GM21528 (cell line): ENCODE results near the gene MIOS.
"Not testable (repeated sequence)": the region's sequence is repeated elsewhere in the genome, so short reads cannot be mapped to it uniquely, and the experiment has no call there.

Source experiments
- ATAC-seq: cut with Tn5 transposase; IDR thresholded peaks from one replicate; pipeline ENCODE4 v1.9.1; 2021; ENCODE audit warnings: mild to moderate bottlenecking, moderate library complexity; ENCODE audit not compliant: unreplicated experiment, low FRiP score

Gene MIOS

GRCh38 chr7:7554021-7554432 is 12.7 kb upstream of the MIOS start:
- ATAC-seq = no peak

- no peak for ATAC-seq
These were observed 11.8 kb upstream of the MIOS start for GRCh38 chr7:7554649-7555575.

GRCh38 chr7:7556852-7557251 is 9.8 kb upstream of the MIOS start:
- no peak for ATAC-seq

GRCh38 chr7:7557252-7557651 is 9.4 kb upstream of the MIOS start:
- ATAC-seq = no peak

GRCh38 chr7:7561591-7561990 is 5.1 kb upstream of the MIOS start:
- ATAC-seq = not testable (repeated sequence)

GRCh38 chr7:7562736-7563135 is 3.9 kb upstream of the MIOS start:
- no peak for ATAC-seq

- ATAC-seq = no peak
These were observed 3.4 kb upstream of the MIOS start for GRCh38 chr7:7563269-7563668.

- ATAC-seq = no peak
These were observed 2.9 kb upstream of the MIOS start for GRCh38 chr7:7563813-7564212.

GRCh38 chr7:7564323-7564780 is 2.3 kb upstream of the MIOS start:
- ATAC-seq = no peak

- no peak for ATAC-seq
These were observed 1.5 kb upstream of the MIOS start for GRCh38 chr7:7565018-7565680.

- ATAC-seq = peak; percentile 17
These were observed 686 bp upstream of the MIOS start for GRCh38 chr7:7565746-7566650.

- no peak for ATAC-seq
These were observed 1.3 kb downstream of the MIOS start for GRCh38 chr7:7567898-7568531.

GRCh38 chr7:7568553-7568952 is 1.9 kb downstream of the MIOS start:
- no peak for ATAC-seq

GRCh38 chr7:7569081-7569527 is 2.4 kb downstream of the MIOS start:
- ATAC-seq = peak; percentile 40

- ATAC-seq = no peak
These were observed 2.9 kb downstream of the MIOS start for GRCh38 chr7:7569615-7570014.

- no peak for ATAC-seq
These were observed 3.9 kb downstream of the MIOS start for GRCh38 chr7:7570584-7570983.

GRCh38 chr7:7573701-7574100 is 7.0 kb downstream of the MIOS start:
- ATAC-seq = no peak

GRCh38 chr7:7576344-7576743 is 9.7 kb downstream of the MIOS start:
- ATAC-seq = no peak

GRCh38 chr7:7577888-7578287 is 11.2 kb downstream of the MIOS start:
- peak; percentile 61 for ATAC-seq

GRCh38 chr7:7579638-7580037 is 13.0 kb downstream of the MIOS start:
- ATAC-seq = no peak
